ENCODE data around the gene MRGPRG.

MRGPRG gene

GRCh38 chr11:3182462-3182852 is 36.2 kb downstream of the MRGPRG start:
- Histone ChIP-seq H4K20me1 (ENCODE audit: low read depth, low read length) (no peaks in the 10 kb centered on the region), H3K27ac (ENCODE audit: low read depth, low read length) (no peak overlapping the region), H3K4me3 (ENCODE audit: insufficient read depth, low read length, poor library complexity, severe bottlenecking) (no peak overlapping the region), H3K27me3 (ENCODE audit: low read length) (no peaks in the 10 kb centered on the region), H3K9me2 (replicated peaks; ENCODE audit: insufficient read depth, low read length) (no peaks in the 10 kb centered on the region), H2AFZ (ENCODE audit: low read depth, low read length, severe bottlenecking) (no peak overlapping the region), H3F3A (ENCODE audit: insufficient read depth) (no peaks in the 10 kb centered on the region), H3K9me3 (ENCODE audit: insufficient read depth, low read length) (no peaks in the 10 kb centered on the region), H3K4me2 (ENCODE audit: low read depth, low read length, poor library complexity, severe bottlenecking) (no peak overlapping the region), H3K9ac (ENCODE audit: low read length) (no peak overlapping the region), H3K79me2 (ENCODE audit: insufficient read depth, low read length) (no peaks in the 10 kb centered on the region), H3K36me3 (ENCODE audit: low read length) (no peaks in the 10 kb centered on the region)
- TF ChIP-seq EZH2phosphoT487 (conservative IDR thresholded peaks at IDR 0.05; ENCODE audit: low read length) (no peak), CTCF (IDR thresholded peaks at IDR 0.05; ENCODE audit: insufficient read depth, low read length, poor library complexity, severe bottlenecking) (no peak)

GRCh38 chr11:3181725-3182461 is 36.7 kb downstream of the MRGPRG start:
- H4K20me1 ChIP-seq (ENCODE audit: low read depth, low read length) = no peaks in the 10 kb centered on the region
- H3K79me2 ChIP-seq (ENCODE audit: insufficient read depth, low read length) = no peaks in the 10 kb centered on the region
- peaks cover 4% of the 10 kb centered on the region; the same call in 1 of the 2 replicates for H3K9me3 ChIP-seq (ENCODE audit: insufficient read depth, low read length)
- no peaks in the 10 kb centered on the region for H3K27me3 ChIP-seq (ENCODE audit: low read length)
- H2AFZ ChIP-seq (ENCODE audit: low read depth, low read length, severe bottlenecking) = no peak overlapping the region
- no peaks in the 10 kb centered on the region for H3F3A ChIP-seq (ENCODE audit: insufficient read depth)
- H3K4me2 ChIP-seq (ENCODE audit: low read depth, low read length, poor library complexity, severe bottlenecking) = no peak overlapping the region
- no peak overlapping the region for H3K27ac ChIP-seq (ENCODE audit: low read depth, low read length)
- no peaks in the 10 kb centered on the region for H3K9me2 ChIP-seq (replicated peaks; ENCODE audit: insufficient read depth, low read length)
- H3K9ac ChIP-seq (ENCODE audit: low read length) = no peak overlapping the region
- TF ChIP-seq EZH2phosphoT487 (conservative IDR thresholded peaks at IDR 0.05; ENCODE audit: low read length) (no peak), CTCF (IDR thresholded peaks at IDR 0.05; ENCODE audit: insufficient read depth, low read length, poor library complexity, severe bottlenecking) (no peak)
- H3K36me3 ChIP-seq (ENCODE audit: low read length) = no peaks in the 10 kb centered on the region
- no peak overlapping the region for H3K4me3 ChIP-seq (ENCODE audit: insufficient read depth, low read length, poor library complexity, severe bottlenecking)

- H3K79me2 ChIP-seq (ENCODE audit: insufficient read depth, low read length) = no peaks in the 10 kb centered on the region
- H3K4me2 ChIP-seq (ENCODE audit: low read depth, low read length, poor library complexity, severe bottlenecking) = no peak overlapping the region
- H3K36me3 ChIP-seq (ENCODE audit: low read length) = no peaks in the 10 kb centered on the region
- no peaks in the 10 kb centered on the region for H4K20me1 ChIP-seq (ENCODE audit: low read depth, low read length)
- H3K27ac ChIP-seq (ENCODE audit: low read depth, low read length) = no peak overlapping the region
- H3K4me3 ChIP-seq (ENCODE audit: insufficient read depth, low read length, poor library complexity, severe bottlenecking) = no peak overlapping the region
- TF ChIP-seq CTCF (IDR thresholded peaks at IDR 0.05; ENCODE audit: insufficient read depth, low read length, poor library complexity, severe bottlenecking) (no peak), EZH2phosphoT487 (conservative IDR thresholded peaks at IDR 0.05; ENCODE audit: low read length) (no peak)
- peaks cover 13% of the 10 kb centered on the region; the same call in 1 of the 2 replicates for H3K9me3 ChIP-seq (ENCODE audit: insufficient read depth, low read length)
- no peak overlapping the region for H3K9ac ChIP-seq (ENCODE audit: low read length)
- no peaks in the 10 kb centered on the region for H3K27me3 ChIP-seq (ENCODE audit: low read length)
- no peak overlapping the region for H2AFZ ChIP-seq (ENCODE audit: low read depth, low read length, severe bottlenecking)
- H3F3A ChIP-seq (ENCODE audit: insufficient read depth) = no peaks in the 10 kb centered on the region
- no peaks in the 10 kb centered on the region for H3K9me2 ChIP-seq (replicated peaks; ENCODE audit: insufficient read depth, low read length)
Measured at GRCh38 chr11:3180869-3181268, 37.7 kb downstream of the MRGPRG start.

Data from SU-DHL-6 (cell line).